Esophagus squamous epithelium (tissue), 4 donors: ENCODE measurements around the gene COG4.

Experiments
- POLR2A ChIP-seq, 4 donors: fragments of 450-650 bp; IDR thresholded peaks; one replicate each; pipeline ENCODE4 v1.6.1; 2017; ENCODE audit warnings: antibody characterized with exemption in 4 of 4, mild to moderate bottlenecking in 4 of 4, moderate library complexity in 3 of 4
- TF ChIP-seq, protein P1 (sequence below), 6 experiments: fragments of 450-650 bp in 4 of 6; fragments of 200-600 bp in 2 of 6; sonication (generic) in 2 of 6; IDR thresholded peaks; one replicate each; pipeline ENCODE4 v1.5.1; 2016 to 2019; ENCODE audit warnings: antibody characterized with exemption in 6 of 6, mild to moderate bottlenecking in 4 of 6, moderate library complexity in 4 of 6

DNA sequence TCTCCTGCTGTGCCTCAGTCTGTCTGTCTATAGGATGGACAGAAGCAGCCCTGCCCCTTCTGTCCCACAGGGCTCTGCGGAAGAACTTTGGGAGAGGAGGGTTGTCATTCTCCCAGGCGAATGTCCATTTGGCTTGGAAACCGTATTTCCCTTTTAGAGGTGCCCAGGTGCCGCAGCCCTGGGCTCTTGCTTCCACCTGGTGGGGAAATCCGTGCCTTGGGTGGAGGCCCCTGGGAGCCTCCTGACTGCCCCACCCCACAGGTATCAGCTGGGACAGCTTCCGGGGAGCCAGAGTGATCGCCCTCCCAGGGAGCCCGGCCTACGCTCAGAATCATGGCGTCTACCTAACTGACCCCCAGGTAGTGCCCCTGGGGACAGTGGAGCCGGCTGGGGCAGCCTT lies 56.2 kb downstream of the COG4 start:
- TF ChIP-seq, protein P1, sequence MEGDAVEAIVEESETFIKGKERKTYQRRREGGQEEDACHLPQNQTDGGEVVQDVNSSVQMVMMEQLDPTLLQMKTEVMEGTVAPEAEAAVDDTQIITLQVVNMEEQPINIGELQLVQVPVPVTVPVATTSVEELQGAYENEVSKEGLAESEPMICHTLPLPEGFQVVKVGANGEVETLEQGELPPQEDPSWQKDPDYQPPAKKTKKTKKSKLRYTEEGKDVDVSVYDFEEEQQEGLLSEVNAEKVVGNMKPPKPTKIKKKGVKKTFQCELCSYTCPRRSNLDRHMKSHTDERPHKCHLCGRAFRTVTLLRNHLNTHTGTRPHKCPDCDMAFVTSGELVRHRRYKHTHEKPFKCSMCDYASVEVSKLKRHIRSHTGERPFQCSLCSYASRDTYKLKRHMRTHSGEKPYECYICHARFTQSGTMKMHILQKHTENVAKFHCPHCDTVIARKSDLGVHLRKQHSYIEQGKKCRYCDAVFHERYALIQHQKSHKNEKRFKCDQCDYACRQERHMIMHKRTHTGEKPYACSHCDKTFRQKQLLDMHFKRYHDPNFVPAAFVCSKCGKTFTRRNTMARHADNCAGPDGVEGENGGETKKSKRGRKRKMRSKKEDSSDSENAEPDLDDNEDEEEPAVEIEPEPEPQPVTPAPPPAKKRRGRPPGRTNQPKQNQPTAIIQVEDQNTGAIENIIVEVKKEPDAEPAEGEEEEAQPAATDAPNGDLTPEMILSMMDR (IDR thresholded peaks at IDR 0.05): no peak
- no peak for TF ChIP-seq POLR2A (IDR thresholded peaks at IDR 0.05)
